SIG-M5 (cell line): ENCODE data around the gene MACIR.

Experiments used
- DNase-seq: peaks from one replicate; lab custom pipeline; 2025; lab: John Stamatoyannopoulos, UW

MACIR gene

GRCh38 chr5:103245761-103246160 lies 12.8 kb upstream of the MACIR start:
- DNase-seq: no peak

- no peak for DNase-seq
Measured at GRCh38 chr5:103247118-103247517, 11.4 kb upstream of the MACIR start.

GRCh38 chr5:103249068-103249467 lies 9.5 kb upstream of the MACIR start:
- no peak for DNase-seq

- DNase-seq: no peak
Measured at GRCh38 chr5:103254921-103255320, 3.6 kb upstream of the MACIR start.

- DNase-seq: no peak
Measured at GRCh38 chr5:103255691-103256090, 2.9 kb upstream of the MACIR start.

GRCh38 chr5:103256178-103256577 lies 2.4 kb upstream of the MACIR start:
- DNase-seq: no peak

- no peak for DNase-seq
Measured at GRCh38 chr5:103258957-103259704, 568 bp downstream of the MACIR start.

- no peak for DNase-seq
Measured at GRCh38 chr5:103259705-103260355, 1.3 kb downstream of the MACIR start.

GRCh38 chr5:103260951-103261350 lies 2.4 kb downstream of the MACIR start:
- DNase-seq: no peak

- DNase-seq: no peak
Measured at GRCh38 chr5:103262422-103262871, 3.9 kb downstream of the MACIR start.

GRCh38 chr5:103263054-103263453 lies 4.5 kb downstream of the MACIR start:
- DNase-seq: no peak

- no peak for DNase-seq
Measured at GRCh38 chr5:103264508-103264907, 5.9 kb downstream of the MACIR start.

GRCh38 chr5:103270581-103270980 lies 12.0 kb downstream of the MACIR start:
- DNase-seq: no peak

GRCh38 chr5:103271570-103272289 lies 13.2 kb downstream of the MACIR start:
- DNase-seq: no peak

GRCh38 chr5:103272377-103272776 lies 13.8 kb downstream of the MACIR start:
- DNase-seq: no peak

GRCh38 chr5:103273952-103274351 lies 15.4 kb downstream of the MACIR start:
- DNase-seq: no peak

GRCh38 chr5:103275851-103276250 lies 17.3 kb downstream of the MACIR start:
- DNase-seq: no peak

- DNase-seq: no peak
Measured at GRCh38 chr5:103280967-103281366, 22.4 kb downstream of the MACIR start.

GRCh38 chr5:103283120-103283519 lies 24.6 kb downstream of the MACIR start:
- no peak for DNase-seq

- DNase-seq: no peak
Measured at GRCh38 chr5:103283869-103284268, 25.3 kb downstream of the MACIR start.

GRCh38 chr5:103286622-103287021 lies 28.1 kb downstream of the MACIR start:
- no peak for DNase-seq

- no peak for DNase-seq
Measured at GRCh38 chr5:103289024-103289423, 30.5 kb downstream of the MACIR start.

GRCh38 chr5:103290846-103291245 lies 32.3 kb downstream of the MACIR start:
- DNase-seq: no peak
